GM12872 (cell line): ENCODE results near the gene KRTAP2-4.

Source experiments
- TF ChIP-seq, protein P1 (sequence below): IDR thresholded peaks from 3 replicates; pipeline ENCODE4 v1.5.1; 2011; ENCODE audit warnings: low read depth, mild to moderate bottlenecking, low read length, moderate library complexity; ENCODE audit not compliant: insufficient read depth

Gene KRTAP2-4

DNA sequence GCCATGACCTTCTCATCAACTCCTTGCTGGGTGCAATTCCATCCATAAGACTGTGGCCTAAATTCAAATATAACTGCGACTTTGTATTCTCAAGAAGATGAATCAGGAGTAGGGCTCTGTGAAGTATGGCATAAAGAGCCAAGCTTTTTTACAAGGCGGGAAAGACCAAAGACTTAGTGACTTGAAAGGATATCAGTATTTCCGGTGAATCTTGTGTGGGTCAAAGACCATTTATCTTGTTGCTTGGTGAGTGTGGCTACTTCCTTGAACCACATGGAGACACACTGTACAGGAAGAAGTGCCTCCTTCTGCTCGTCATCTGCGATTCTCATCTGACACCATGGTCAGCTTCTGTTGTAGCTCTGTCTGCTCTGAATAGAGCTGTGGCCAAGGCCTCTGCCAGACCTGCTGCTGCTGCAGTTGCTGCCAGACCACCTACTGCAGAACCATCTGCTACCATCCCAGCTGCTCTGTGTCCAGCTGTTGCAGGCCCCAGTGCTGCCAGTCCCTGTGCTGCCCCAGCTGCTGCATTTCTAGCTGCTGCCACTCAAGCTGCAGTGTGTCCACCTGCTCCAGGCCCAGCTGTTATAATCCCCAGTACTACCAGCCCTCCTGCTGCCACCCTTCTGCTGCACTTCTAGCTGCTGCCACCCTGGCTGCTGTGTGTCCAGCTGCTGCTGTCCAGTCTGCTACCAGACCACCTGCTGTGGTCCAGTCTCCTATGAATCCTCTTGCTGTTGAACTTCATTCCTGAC, 6.1 kb upstream of the KRTAP2-4 start:
- TF ChIP-seq, protein P1, sequence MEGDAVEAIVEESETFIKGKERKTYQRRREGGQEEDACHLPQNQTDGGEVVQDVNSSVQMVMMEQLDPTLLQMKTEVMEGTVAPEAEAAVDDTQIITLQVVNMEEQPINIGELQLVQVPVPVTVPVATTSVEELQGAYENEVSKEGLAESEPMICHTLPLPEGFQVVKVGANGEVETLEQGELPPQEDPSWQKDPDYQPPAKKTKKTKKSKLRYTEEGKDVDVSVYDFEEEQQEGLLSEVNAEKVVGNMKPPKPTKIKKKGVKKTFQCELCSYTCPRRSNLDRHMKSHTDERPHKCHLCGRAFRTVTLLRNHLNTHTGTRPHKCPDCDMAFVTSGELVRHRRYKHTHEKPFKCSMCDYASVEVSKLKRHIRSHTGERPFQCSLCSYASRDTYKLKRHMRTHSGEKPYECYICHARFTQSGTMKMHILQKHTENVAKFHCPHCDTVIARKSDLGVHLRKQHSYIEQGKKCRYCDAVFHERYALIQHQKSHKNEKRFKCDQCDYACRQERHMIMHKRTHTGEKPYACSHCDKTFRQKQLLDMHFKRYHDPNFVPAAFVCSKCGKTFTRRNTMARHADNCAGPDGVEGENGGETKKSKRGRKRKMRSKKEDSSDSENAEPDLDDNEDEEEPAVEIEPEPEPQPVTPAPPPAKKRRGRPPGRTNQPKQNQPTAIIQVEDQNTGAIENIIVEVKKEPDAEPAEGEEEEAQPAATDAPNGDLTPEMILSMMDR, result no peak

DNA sequence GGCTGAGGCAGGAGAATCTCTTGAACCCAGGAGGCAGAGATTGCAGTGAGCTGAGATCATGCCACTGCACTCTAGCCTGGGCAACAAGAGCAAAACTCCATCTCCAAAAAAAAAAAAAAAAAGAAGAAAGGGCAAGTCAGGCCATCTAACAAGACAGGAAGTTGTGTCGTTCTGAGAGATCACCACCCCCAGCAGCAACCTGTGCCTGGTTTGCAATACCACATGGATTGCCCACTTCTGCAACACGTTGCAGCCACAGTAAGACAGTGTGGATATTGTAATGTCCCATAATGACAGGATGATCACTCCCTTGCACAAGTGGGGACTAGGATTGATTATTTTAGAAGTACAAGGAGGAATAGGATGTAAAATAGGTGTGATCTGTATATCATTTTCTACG, 3.4 kb upstream of the KRTAP2-4 start:
- TF ChIP-seq, protein P1, result no peak

DNA sequence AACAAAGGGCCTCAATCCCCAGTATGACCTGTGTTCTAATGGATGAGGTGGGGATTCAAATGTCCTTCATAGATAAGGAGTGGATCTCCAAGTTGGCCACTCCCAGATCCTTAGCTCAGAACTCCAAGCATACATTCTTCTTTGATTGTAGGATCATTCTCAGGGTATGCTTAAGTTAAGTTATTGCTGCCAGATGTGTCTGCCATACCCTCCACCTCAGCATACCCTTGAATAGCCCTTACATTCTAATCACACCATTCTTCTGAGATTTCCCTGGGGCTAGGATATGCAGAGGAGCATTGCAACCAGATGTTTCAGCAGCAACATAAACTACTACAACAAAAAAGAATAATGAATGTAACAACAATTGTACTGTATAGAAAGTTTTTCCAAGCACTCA, 1.6 kb upstream of the KRTAP2-4 start:
- TF ChIP-seq, protein P1, result no peak

DNA sequence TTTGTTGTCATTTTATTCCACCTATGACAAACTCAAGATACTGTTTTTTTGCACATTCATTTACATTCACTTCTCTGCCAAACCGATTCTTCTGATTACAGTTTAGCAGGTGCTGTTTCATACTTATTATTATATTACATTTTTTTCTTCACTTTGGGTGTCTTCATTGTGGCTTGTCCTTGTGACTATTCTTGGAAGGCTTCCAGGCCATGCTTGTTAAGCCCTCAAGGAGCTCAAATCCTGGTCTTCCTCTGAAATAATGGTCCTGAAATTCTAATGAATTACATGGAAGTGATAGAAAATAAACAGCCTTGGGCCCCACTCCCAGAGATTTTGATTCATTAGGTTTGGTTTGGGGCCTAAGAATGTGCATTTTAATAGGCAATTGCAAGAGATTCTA, 1.4 kb downstream of the KRTAP2-4 start:
- TF ChIP-seq, protein P1, result no peak

DNA sequence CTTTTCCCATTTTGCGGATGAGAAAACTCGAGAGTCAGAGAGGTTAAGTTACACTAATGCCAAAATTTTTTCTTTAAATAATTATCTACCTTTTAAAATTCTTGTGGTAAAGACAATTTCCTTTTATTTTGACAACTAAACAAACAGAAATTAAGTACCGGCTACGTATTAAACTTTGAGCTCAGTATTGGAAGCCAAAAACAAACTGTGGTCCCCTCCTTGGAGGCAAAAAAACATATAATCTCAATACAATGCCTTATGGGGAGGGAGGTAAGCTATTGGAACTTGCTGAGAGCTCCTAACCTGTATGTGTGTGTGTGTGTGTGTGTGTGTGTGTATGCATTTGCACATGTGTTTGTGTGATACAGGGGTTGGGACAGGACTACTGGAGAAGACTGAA, 2.2 kb downstream of the KRTAP2-4 start:
- TF ChIP-seq, protein P1, result no peak

DNA sequence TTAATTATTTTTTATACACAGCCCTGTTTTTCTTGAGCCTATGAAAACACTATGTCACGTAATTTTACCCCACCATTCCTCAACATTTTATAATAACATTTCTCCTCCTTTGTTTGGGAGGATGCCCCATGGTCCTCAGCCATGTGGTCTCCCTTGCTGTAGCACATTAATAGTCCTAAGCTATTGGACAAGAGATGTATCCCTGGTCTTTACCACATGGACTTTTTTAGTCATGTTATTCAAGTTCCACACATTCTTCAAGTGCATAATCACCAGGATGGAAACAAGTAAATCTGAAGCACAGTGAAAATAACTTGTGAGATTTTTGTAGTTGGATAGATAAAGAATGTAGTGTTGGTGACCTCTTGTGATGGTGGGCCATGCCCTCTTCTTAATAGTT, 3.7 kb downstream of the KRTAP2-4 start:
- TF ChIP-seq, protein P1, result no peak

DNA sequence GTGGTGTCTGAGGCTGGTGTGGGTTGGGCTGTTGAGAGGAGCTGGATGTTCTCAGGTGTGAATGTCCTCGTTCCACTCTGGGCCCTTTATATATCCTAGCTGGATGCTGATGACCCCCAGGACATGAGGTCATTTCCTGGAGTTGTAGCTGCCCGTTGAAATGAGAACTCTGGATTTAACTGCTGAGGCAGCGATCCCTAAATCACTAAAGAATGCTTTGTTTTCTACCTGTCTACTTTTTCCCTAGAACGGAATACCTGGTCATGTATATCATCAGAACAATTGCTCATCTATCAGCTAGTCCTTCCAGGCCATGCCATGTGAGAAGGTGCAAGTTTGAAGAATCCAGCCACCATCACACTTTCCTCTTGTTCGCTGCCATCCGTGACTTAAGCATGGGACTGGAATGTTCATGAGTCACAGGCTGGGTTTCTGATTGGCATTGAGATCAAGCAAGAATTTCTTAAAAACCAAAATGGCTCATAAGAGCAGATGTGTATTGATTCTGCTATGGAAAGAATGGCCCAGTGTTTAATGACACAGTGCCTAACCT, 5.6 kb downstream of the KRTAP2-4 start, which contains the start of gene KRTAP2-3:
Gene KRTAP2-3, minus strand, starts transcription at position 63 of the 553 bp plus-strand sequence. CDS start 64 bp downstream, outside the sequence.
- TF ChIP-seq, protein P1, result no peak
